Measurements from ENCODE around the gene MOGAT1. TPM values are rescaled to one million over a fixed set of nuclear protein-coding genes. Genes with fewer than 3 reads are reported as not detected.

Gene MOGAT1
- total RNA-seq, 1 experiment from 2014 or later: not detected

DNA sequence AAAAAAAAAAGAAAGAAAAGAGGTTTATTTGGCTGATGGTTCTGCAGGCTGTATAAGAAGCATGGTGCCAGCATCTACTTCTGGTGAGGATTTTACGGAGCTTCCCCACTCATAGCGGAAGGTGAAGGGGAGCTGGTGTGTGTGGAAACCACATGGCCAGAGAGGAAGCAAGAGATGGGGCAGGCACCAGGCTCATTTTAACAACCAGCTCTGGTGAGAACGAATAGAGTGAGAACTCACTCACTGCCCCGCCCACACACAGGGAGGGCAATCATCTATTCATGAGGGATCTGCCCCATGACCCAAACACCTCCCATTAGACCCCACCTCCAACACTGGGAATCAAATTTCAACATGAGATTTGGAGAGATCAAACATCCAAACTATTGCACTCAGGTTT, 68.5 kb downstream of the MOGAT1 start:
- Histone ChIP-seq H3K4me1 (ENCODE audit: insufficient read depth, low read length) (0 out of 2 replicates have a peak, but pooled peaks cover 4% of the 10 kb centered on the region), H3K27me3 (ENCODE audit: low read length) (no peaks in the 10 kb centered on the region), H3K9me3 (ENCODE audit: low read length) (no peaks in the 10 kb centered on the region), H3K4me3 (ENCODE audit: low read length) (no peak overlapping the region), H2AFZ (ENCODE audit: low read length) (no peak overlapping the region), H4K20me1 (ENCODE audit: low read length) (no peaks in the 10 kb centered on the region), H3F3A (ENCODE audit: low read length, unreplicated experiment) (no peaks in the 10 kb centered on the region), H3K36me3 (ENCODE audit: low read depth, low read length) (no peaks in the 10 kb centered on the region), H3K4me2 (ENCODE audit: low read length) (no peak overlapping the region), H3K9ac (ENCODE audit: low read length) (no peak overlapping the region), H3K9me2 (replicated peaks; ENCODE audit: low read length) (no peaks in the 10 kb centered on the region), H3K79me2 (ENCODE audit: low read length) (no peaks in the 10 kb centered on the region), H3K27ac (ENCODE audit: low read length) (no peak overlapping the region)
- no TSS peak for BruUV-seq (replicated peaks)
- TF ChIP-seq EZH2phosphoT487 (IDR thresholded peaks at IDR 0.05; ENCODE audit: borderline replicate concordance, low read length) (no peak), EZH2 (IDR thresholded peaks at IDR 0.05; ENCODE audit: low read length, unreplicated experiment) (no peak)
- TF ChIP-seq, protein P1, sequence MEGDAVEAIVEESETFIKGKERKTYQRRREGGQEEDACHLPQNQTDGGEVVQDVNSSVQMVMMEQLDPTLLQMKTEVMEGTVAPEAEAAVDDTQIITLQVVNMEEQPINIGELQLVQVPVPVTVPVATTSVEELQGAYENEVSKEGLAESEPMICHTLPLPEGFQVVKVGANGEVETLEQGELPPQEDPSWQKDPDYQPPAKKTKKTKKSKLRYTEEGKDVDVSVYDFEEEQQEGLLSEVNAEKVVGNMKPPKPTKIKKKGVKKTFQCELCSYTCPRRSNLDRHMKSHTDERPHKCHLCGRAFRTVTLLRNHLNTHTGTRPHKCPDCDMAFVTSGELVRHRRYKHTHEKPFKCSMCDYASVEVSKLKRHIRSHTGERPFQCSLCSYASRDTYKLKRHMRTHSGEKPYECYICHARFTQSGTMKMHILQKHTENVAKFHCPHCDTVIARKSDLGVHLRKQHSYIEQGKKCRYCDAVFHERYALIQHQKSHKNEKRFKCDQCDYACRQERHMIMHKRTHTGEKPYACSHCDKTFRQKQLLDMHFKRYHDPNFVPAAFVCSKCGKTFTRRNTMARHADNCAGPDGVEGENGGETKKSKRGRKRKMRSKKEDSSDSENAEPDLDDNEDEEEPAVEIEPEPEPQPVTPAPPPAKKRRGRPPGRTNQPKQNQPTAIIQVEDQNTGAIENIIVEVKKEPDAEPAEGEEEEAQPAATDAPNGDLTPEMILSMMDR (conservative IDR thresholded peaks at IDR 0.05; ENCODE audit: low read depth, low read length): no peak
- POLR2A ChIA-PET (ENCODE audit: unreplicated experiment): no interaction called here
- no peak for DNase-seq
- CTCF ChIA-PET: no interaction called here
- ATAC-seq: no peak
- intact Hi-C loops (cut with micrococcal nuclease): no loop called here

DNA sequence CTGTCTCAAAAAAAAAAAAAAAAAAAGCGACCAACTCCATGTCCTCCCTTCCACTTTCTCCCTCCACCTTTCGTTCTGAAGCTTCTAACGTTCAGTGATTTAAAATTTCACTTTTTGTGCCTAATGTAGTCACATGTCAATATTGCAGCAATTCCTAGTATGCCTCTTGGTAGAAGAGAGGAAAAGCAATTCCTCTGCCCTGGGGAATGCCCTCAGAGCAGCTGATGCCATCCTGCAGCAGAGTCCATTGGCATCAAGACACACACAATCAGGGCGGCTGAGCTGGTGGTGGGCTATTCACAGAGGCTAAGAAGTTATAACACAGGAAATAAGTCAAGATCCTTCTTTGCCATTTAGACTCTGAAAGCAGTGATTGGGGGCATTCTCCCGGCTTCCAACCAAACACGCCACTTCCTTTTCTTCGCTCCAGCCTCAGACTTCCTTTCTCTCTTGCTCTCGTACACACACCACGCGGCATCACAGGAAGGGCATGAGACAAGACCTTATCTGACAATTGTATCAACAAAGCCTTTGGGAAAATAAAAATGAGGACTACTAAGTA, 71.9 kb downstream of the MOGAT1 start:
- Histone ChIP-seq H3K4me2 (ENCODE audit: low read length) (no peak overlapping the region), H3K9me2 (replicated peaks; ENCODE audit: low read length) (no peaks in the 10 kb centered on the region), H2AFZ (ENCODE audit: low read length) (no peak overlapping the region), H3K27me3 (ENCODE audit: low read length) (no peaks in the 10 kb centered on the region), H3K4me3 (ENCODE audit: low read length) (no peak overlapping the region), H3K9ac (ENCODE audit: low read length) (no peak overlapping the region), H3K27ac (ENCODE audit: low read length) (no peak overlapping the region), H4K20me1 (ENCODE audit: low read length) (no peaks in the 10 kb centered on the region), H3K79me2 (ENCODE audit: low read length) (no peaks in the 10 kb centered on the region), H3K36me3 (ENCODE audit: low read depth, low read length) (no peaks in the 10 kb centered on the region), H3K4me1 (ENCODE audit: insufficient read depth, low read length) (0 out of 2 replicates have a peak, but pooled peaks cover 4% of the 10 kb centered on the region), H3K9me3 (ENCODE audit: low read length) (no peaks in the 10 kb centered on the region), H3F3A (ENCODE audit: low read length, unreplicated experiment) (no peaks in the 10 kb centered on the region)
- BruUV-seq (replicated peaks): no TSS peak
- DNase-seq (no peak), ATAC-seq (no peak)
- POLR2A ChIA-PET (ENCODE audit: unreplicated experiment): no interaction called here
- no peak for TF ChIP-seq EZH2phosphoT487 (IDR thresholded peaks at IDR 0.05; ENCODE audit: borderline replicate concordance, low read length)
- TF ChIP-seq, protein P1 (conservative IDR thresholded peaks at IDR 0.05; ENCODE audit: low read depth, low read length): no peak
- TF ChIP-seq EZH2 (IDR thresholded peaks at IDR 0.05; ENCODE audit: low read length, unreplicated experiment): no peak
- intact Hi-C loops (cut with micrococcal nuclease): no loop called here
- CTCF ChIA-PET: no interaction called here

DNA sequence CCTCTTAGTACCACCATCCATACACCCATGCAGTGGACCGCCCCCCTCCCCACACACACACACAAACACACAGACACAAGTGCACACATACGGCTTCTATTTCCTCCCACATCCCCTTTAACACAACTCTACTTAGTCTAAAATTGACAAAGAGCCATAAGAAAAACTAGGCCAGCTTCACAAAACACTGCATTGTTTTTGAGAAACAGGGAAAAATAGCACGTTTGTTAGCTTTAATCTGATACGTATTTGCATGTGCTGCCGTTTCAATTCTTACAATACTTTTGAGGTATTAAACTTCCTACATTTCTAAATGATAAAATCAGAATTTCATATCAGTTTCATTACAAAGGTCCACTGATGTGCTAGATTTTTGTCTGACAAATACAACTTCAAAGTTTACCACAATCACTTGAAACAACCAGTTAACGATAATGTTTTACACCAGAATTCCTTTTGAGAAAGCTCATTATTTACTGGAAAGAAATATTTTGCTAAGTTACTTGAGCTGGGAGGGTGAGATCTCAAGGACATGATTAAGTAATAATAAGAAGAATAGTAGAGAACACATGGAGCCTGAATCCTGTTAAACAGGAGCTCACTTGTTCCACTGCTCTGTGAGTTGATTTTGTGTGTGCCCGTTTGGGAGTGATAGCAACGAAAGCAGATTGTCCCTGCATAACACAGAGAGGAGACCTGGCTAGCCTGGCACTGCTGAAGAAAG, 74.5 kb downstream of the MOGAT1 start:
- no peak overlapping the region for H3K9ac ChIP-seq (ENCODE audit: low read length)
- H3K36me3 ChIP-seq (ENCODE audit: low read depth, low read length): no peaks in the 10 kb centered on the region
- intact Hi-C loops (cut with micrococcal nuclease): no loop called here
- H3K4me1 ChIP-seq (ENCODE audit: insufficient read depth, low read length): no peaks in the 10 kb centered on the region
- TF ChIP-seq, protein P1 (conservative IDR thresholded peaks at IDR 0.05; ENCODE audit: low read depth, low read length): no peak
- no peak for TF ChIP-seq EZH2 (IDR thresholded peaks at IDR 0.05; ENCODE audit: low read length, unreplicated experiment)
- CTCF ChIA-PET: no interaction called here
- DNase-seq (no peak), ATAC-seq (no peak)
- no peak overlapping the region for H2AFZ ChIP-seq (ENCODE audit: low read length)
- BruUV-seq (replicated peaks): no TSS peak
- H3K9me3 ChIP-seq (ENCODE audit: low read length): no peaks in the 10 kb centered on the region
- no peaks in the 10 kb centered on the region for H3K79me2 ChIP-seq (ENCODE audit: low read length)
- no peak overlapping the region for H3K27ac ChIP-seq (ENCODE audit: low read length)
- H3K4me3 ChIP-seq (ENCODE audit: low read length): no peak overlapping the region
- no peaks in the 10 kb centered on the region for H3K27me3 ChIP-seq (ENCODE audit: low read length)
- no peaks in the 10 kb centered on the region for H3K9me2 ChIP-seq (replicated peaks; ENCODE audit: low read length)
- no peaks in the 10 kb centered on the region for H3F3A ChIP-seq (ENCODE audit: low read length, unreplicated experiment)
- POLR2A ChIA-PET (ENCODE audit: unreplicated experiment): no interaction called here
- H4K20me1 ChIP-seq (ENCODE audit: low read length): no peaks in the 10 kb centered on the region
- no peak overlapping the region for H3K4me2 ChIP-seq (ENCODE audit: low read length)
